ENCODE results near the gene ARHGEF35. TPM values are rescaled to one million over a fixed set of nuclear protein-coding genes. Genes with fewer than 3 reads are reported as not detected.
"Not testable (repeated sequence)": the region's sequence is repeated elsewhere in the genome, so short reads cannot be mapped to it uniquely, and the experiment has no call there.

ARHGEF35 gene
- total RNA-seq: 1 to 10 TPM; 2.4 to 2.6 TPM

DNA sequence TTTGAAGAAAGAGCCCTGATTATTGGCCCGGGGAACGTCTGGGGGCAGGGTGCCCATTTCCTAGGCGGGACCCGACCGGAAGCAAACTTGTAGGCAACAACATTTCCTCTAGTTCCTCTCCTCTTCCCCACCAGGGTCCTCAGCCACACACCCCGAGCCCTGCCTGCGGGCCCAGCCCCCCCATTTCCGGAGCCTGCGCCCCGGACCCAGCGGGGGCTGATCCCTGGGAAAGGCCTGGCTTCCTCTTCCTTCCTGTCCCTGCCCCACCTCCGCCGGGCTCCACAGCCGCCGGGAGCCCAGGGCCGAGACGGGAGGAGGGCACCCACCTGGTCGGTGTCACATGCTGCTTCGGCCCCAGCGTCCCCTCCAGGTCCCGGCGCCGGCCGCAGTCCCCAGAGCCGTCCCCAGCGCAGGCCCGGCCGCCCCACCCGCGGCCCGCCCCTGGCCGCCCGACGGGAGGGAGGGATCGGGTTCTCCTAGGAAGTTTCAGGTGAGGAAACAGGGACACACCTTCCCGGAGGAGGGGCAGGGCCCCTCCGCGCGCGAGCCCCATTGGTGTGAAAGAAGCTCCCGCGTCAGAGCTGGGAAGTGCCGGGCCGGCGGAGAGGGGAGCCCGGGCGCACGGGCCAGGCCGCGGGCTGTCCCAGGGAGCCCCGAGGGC lies at the start of gene ARHGEF35:
ARHGEF35 (minus strand) TSS at position 622 of the 661 bp plus-strand sequence. CDS start 7,450 bp downstream, outside the sequence.
- H3K36me3 Mint-ChIP-seq (ENCODE audit: low read depth); H3K4me1 Mint-ChIP-seq (ENCODE audit: low read depth); H3K9me3 Mint-ChIP-seq (ENCODE audit: insufficient read depth); CTCF ChIA-PET; POLR2A ChIA-PET; H3K27me3 Mint-ChIP-seq (ENCODE audit: low read depth); DNase-seq: not testable (repeated sequence)
- Mint-ChIP-seq H3K27ac (peak within 1 kb of the TSS; percentile 49), H3K4me3 (peak within 1 kb of the TSS; percentile 52)
- peak; percentile 79 for ATAC-seq

DNA sequence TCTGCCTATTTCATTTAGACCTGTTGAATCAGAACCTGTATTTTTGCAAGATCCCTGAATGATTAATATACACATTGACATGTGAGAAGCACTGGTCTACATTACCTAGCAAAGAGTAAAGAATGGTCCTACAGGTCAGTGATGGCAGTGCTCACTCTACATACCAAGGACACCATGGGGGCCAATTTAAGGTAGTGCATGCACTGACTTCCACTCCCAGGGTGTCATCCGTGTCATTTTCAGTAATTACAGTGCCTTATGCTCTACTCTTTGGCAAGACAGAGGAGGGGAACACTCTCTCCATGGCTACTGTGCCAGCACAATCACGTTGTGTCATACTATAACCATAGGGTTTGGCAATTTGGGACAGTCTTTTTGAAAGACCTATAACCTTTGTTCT lies 49.7 kb upstream of the ARHGEF35 start:
- ATAC-seq; H3K4me1 Mint-ChIP-seq (ENCODE audit: low read depth); POLR2A ChIA-PET; H3K27ac Mint-ChIP-seq; H3K27me3 Mint-ChIP-seq (ENCODE audit: low read depth); H3K9me3 Mint-ChIP-seq (ENCODE audit: insufficient read depth); CTCF ChIA-PET; H3K4me3 Mint-ChIP-seq; DNase-seq; H3K36me3 Mint-ChIP-seq (ENCODE audit: low read depth): not testable (repeated sequence)

GRCh38 chr7:144239365-144239764 lies 43.7 kb upstream of the ARHGEF35 start, which contains the start of gene OR2A42:
Gene OR2A42, minus strand, starts transcription at chr7:144239605. Its CDS starts 6,762 bp downstream, at chr7:144232843.
- H3K27me3 Mint-ChIP-seq (ENCODE audit: low read depth); CTCF ChIA-PET; ATAC-seq; H3K27ac Mint-ChIP-seq; DNase-seq; POLR2A ChIA-PET; H3K4me3 Mint-ChIP-seq; H3K36me3 Mint-ChIP-seq (ENCODE audit: low read depth); H3K9me3 Mint-ChIP-seq (ENCODE audit: insufficient read depth); H3K4me1 Mint-ChIP-seq (ENCODE audit: low read depth): not testable (repeated sequence)

DNA sequence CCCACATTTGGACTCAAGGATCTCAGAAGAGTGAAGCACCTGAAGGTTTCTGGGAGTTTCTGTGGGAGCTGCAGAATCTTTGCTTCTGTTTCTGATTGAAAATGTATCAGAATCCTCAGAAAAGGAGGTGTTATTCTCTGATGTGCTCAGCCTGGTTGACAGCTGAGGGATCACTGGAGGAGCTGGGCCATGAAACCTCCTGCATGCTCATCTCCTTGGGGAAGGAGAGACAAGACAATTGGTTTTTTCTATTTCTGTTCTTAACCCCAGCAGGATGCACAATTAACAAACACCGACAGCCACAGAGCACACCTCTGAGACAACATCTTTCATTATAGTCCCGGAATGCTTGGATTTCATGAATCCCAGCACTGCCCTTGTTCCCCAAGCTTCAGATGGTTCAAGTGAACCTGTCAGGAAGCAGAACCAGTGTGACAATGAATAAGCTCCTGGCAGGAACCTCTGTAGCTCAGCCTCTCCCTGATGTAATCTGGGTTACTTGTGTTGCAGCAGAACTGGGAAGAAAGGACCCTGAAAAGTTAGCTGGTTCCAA lies 43.0 kb upstream of the ARHGEF35 start:
- H3K4me3 Mint-ChIP-seq; H3K4me1 Mint-ChIP-seq (ENCODE audit: low read depth); ATAC-seq; H3K27me3 Mint-ChIP-seq (ENCODE audit: low read depth); DNase-seq; H3K36me3 Mint-ChIP-seq (ENCODE audit: low read depth); CTCF ChIA-PET; POLR2A ChIA-PET; H3K9me3 Mint-ChIP-seq (ENCODE audit: insufficient read depth); H3K27ac Mint-ChIP-seq: not testable (repeated sequence)

GRCh38 chr7:144233039-144233438 lies 37.4 kb upstream of the ARHGEF35 start:
- H3K4me1 Mint-ChIP-seq (ENCODE audit: low read depth); H3K4me3 Mint-ChIP-seq; ATAC-seq; H3K36me3 Mint-ChIP-seq (ENCODE audit: low read depth); CTCF ChIA-PET; H3K27me3 Mint-ChIP-seq (ENCODE audit: low read depth); POLR2A ChIA-PET; H3K27ac Mint-ChIP-seq; DNase-seq; H3K9me3 Mint-ChIP-seq (ENCODE audit: insufficient read depth): not testable (repeated sequence)

DNA sequence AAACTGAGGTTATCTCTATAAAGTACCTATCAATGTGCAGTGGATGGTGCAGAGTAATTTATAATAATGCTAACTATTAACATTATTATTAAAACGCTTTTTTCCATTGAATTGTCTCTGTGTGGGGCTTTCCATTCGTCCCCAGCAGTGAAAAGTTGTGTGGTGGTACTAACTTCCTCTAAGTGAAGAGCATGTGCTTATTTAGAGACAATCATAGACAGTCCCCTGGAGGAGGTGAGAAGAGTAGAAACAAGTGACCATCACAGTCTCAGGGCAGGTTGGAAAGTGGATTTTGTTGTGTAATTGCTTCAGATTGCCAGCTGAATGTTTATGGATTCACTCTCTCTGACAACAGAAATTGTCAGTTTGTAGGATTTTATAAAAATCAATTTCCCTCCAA lies 35.4 kb upstream of the ARHGEF35 start:
- ATAC-seq; DNase-seq; H3K36me3 Mint-ChIP-seq (ENCODE audit: low read depth); H3K27me3 Mint-ChIP-seq (ENCODE audit: low read depth); CTCF ChIA-PET; H3K4me1 Mint-ChIP-seq (ENCODE audit: low read depth); H3K27ac Mint-ChIP-seq; H3K9me3 Mint-ChIP-seq (ENCODE audit: insufficient read depth); POLR2A ChIA-PET; H3K4me3 Mint-ChIP-seq: not testable (repeated sequence)

DNA sequence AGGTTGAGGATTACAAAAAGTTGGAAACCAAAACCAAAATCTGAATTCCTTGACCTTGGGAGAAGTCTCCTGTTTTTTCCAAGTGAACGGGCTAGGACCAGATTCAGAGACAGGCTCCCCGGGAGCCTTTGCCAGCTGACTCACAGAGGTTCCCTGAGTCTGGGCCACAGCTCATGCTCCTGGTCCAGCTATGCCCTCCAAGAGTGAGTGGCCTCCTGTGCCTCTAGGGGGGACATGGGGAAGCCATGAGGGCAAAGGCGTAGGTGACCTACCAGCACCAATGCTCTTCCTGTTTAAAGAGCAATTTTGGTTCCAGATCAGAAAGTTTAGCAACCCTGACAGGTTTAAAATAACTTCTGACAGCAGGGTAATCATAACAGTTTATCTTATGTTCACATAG lies 33.2 kb upstream of the ARHGEF35 start:
- H3K27ac Mint-ChIP-seq; H3K36me3 Mint-ChIP-seq (ENCODE audit: low read depth); H3K4me3 Mint-ChIP-seq; CTCF ChIA-PET; H3K27me3 Mint-ChIP-seq (ENCODE audit: low read depth); H3K9me3 Mint-ChIP-seq (ENCODE audit: insufficient read depth); H3K4me1 Mint-ChIP-seq (ENCODE audit: low read depth); POLR2A ChIA-PET; ATAC-seq; DNase-seq: not testable (repeated sequence)

DNA sequence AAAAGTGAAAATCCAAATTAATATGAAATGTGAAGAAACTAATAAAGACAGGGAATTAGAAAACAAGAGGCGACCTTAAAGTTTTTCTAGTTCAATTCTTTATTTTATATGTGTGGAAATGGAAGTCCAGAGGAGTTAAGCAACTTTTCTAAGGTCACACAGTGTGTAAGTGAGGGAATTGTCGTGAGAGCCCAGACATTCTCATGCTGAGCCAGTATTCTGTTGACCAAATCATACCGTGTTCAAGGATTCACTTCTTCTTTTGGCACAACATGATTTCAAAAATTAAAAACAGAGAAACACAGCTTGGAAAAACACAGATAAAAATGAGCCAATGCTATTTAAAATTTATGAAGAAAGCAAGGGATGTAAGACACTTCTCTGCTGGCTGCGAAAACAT lies 31.2 kb upstream of the ARHGEF35 start:
- DNase-seq; H3K9me3 Mint-ChIP-seq (ENCODE audit: insufficient read depth); H3K4me1 Mint-ChIP-seq (ENCODE audit: low read depth); H3K27me3 Mint-ChIP-seq (ENCODE audit: low read depth); H3K36me3 Mint-ChIP-seq (ENCODE audit: low read depth); H3K27ac Mint-ChIP-seq; CTCF ChIA-PET; ATAC-seq; POLR2A ChIA-PET; H3K4me3 Mint-ChIP-seq: not testable (repeated sequence)

DNA sequence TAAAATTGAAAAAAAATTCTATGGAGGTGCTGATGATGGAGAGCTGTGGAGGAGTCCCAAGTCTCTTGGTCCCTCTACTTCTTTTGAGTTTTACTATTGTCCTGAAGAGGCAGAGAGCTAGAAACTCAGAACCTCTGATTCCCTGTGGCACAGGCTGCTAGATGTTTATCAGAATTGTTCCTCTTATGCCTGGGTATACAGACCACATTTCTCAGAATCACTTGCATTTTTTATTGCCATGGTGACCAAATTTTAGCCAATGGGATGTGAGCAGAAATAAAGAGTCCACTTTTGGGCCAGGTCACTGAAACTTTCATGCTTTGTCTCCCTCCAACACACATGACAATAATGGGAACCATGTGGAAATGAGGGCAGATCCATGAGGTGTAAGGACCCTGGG lies 28.0 kb upstream of the ARHGEF35 start:
- H3K4me1 Mint-ChIP-seq (ENCODE audit: low read depth); H3K27me3 Mint-ChIP-seq (ENCODE audit: low read depth); POLR2A ChIA-PET; ATAC-seq; H3K27ac Mint-ChIP-seq; H3K36me3 Mint-ChIP-seq (ENCODE audit: low read depth); CTCF ChIA-PET; DNase-seq; H3K4me3 Mint-ChIP-seq; H3K9me3 Mint-ChIP-seq (ENCODE audit: insufficient read depth): not testable (repeated sequence)

DNA sequence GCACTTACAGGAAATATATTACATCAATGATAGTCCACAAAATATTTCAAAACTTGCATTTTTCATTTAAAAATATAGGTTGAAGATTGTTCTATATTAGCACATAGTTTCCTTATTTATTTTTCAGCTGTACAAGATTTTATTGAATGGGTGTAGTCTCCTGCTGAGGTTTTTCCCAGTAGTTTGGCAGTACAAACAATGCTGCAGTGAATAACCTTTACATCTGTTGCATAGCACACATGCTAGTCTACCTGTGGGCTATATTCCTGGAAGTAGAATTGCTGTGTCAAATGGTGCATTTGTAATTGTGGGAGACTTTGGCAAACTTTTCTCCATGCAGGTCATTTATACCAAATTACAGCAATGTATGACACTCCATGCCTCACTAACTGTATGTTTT lies 24.9 kb upstream of the ARHGEF35 start:
- H3K9me3 Mint-ChIP-seq (ENCODE audit: insufficient read depth); POLR2A ChIA-PET; H3K4me3 Mint-ChIP-seq; H3K27me3 Mint-ChIP-seq (ENCODE audit: low read depth); CTCF ChIA-PET; ATAC-seq; DNase-seq; H3K36me3 Mint-ChIP-seq (ENCODE audit: low read depth); H3K4me1 Mint-ChIP-seq (ENCODE audit: low read depth); H3K27ac Mint-ChIP-seq: not testable (repeated sequence)

GRCh38 chr7:144219149-144219548 lies 23.5 kb upstream of the ARHGEF35 start:
- peak; percentile 41 for ATAC-seq
- H3K4me3 Mint-ChIP-seq; DNase-seq; POLR2A ChIA-PET; H3K27me3 Mint-ChIP-seq (ENCODE audit: low read depth); CTCF ChIA-PET; H3K4me1 Mint-ChIP-seq (ENCODE audit: low read depth); H3K9me3 Mint-ChIP-seq (ENCODE audit: insufficient read depth); H3K27ac Mint-ChIP-seq; H3K36me3 Mint-ChIP-seq (ENCODE audit: low read depth): not testable (repeated sequence)

DNA sequence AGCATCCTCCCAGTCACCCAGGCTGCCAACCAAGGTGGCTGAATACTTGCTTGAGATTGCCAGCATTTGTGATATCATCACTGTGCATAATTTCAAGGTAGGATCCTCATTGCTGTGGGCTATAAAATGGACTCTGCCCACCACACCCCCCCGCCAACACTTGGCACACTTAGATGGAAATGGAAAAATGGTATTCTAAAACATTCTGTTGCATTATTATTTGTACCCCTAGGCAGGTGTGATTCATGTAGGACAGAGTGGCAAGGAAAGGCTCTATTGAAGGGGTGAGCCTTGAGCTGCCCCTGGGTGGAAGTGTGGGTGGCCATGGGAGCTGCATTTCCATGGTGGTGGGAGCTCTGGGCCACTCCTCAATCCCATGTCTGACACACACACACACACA lies 22.9 kb upstream of the ARHGEF35 start:
- POLR2A ChIA-PET; DNase-seq; H3K27me3 Mint-ChIP-seq (ENCODE audit: low read depth); H3K4me1 Mint-ChIP-seq (ENCODE audit: low read depth); H3K9me3 Mint-ChIP-seq (ENCODE audit: insufficient read depth); H3K4me3 Mint-ChIP-seq; H3K36me3 Mint-ChIP-seq (ENCODE audit: low read depth); H3K27ac Mint-ChIP-seq; CTCF ChIA-PET: not testable (repeated sequence)
- peak; percentile 15 for ATAC-seq

DNA sequence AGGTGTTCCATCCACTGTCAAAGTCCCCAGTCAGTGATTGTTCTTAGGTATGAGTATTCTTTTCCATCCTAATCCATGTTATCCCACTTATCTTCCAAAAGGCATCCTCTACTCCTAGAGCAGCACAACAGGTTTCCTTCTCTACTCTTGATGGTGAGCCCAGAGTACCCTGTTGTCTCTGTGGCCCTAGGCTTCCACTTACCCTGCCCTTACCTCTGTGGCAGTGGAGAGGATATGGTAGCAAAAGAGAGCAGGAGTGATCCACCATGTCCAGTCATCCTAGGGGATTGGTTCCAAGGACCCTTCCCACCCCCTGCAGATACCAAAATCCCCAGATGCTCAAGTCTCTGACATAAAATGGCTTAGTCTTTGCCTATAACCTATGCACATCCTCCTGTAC lies 21.6 kb upstream of the ARHGEF35 start:
- DNase-seq; H3K27me3 Mint-ChIP-seq (ENCODE audit: low read depth); H3K36me3 Mint-ChIP-seq (ENCODE audit: low read depth); ATAC-seq; H3K4me1 Mint-ChIP-seq (ENCODE audit: low read depth); H3K4me3 Mint-ChIP-seq; POLR2A ChIA-PET; H3K9me3 Mint-ChIP-seq (ENCODE audit: insufficient read depth); CTCF ChIA-PET; H3K27ac Mint-ChIP-seq: not testable (repeated sequence)

Measured in activated CD8-positive, alpha-beta T cell treated with anti-CD3 and anti-CD28 coated beads, Interleukin-2, amount 10 ng/mL, durations not matched to agents 7 days and 5 days (primary cell).